Activated naive CD4-positive, alpha-beta T cell treated with anti-CD3 and anti-CD28 coated beads, Interleukin-2, amount 10 ng/mL, durations not matched to agents 7 days and 5 days (primary cell): ENCODE data around the gene DEPDC7.
"Not testable (repeated sequence)": the region's sequence is repeated elsewhere in the genome, so short reads cannot be mapped to it uniquely, and the experiment has no call there.

Experiments used
- CTCF ChIA-PET: fragments of 350-600 bp; sonication (Branson Sonifier 250); formaldehyde crosslinking; loops from one replicate; lab custom pipeline; 2021; ENCODE audit warnings: antibody characterized with exemption; lab: Charles Lee
- DNase-seq: peaks from one replicate; pipeline ENCODE4 v3.0.0-alpha.2; 2020
- H3K27ac Mint-ChIP-seq: one replicate; pipeline ENCODE4 v1.8.0; 2021; ENCODE audit warnings: mild to moderate bottlenecking, moderate library complexity, mixed read lengths
- H3K27me3 Mint-ChIP-seq: one replicate; pipeline ENCODE4 v1.8.0; 2021; ENCODE audit warnings: mild to moderate bottlenecking, mixed read lengths
- H3K36me3 Mint-ChIP-seq: one replicate; pipeline ENCODE4 v1.8.0; 2021; ENCODE audit warnings: mixed read lengths
- H3K4me1 Mint-ChIP-seq: one replicate; pipeline ENCODE4 v1.8.0; 2021; ENCODE audit warnings: mixed read lengths
- H3K4me3 Mint-ChIP-seq: one replicate; pipeline ENCODE4 v1.8.0; 2021; ENCODE audit warnings: mild to moderate bottlenecking, moderate library complexity, mixed read lengths
- H3K9me3 Mint-ChIP-seq: one replicate; pipeline ENCODE4 v1.8.0; 2021; ENCODE audit warnings: mixed read lengths

DEPDC7 gene

GRCh38 chr11:33005175-33005574 lies 10.5 kb upstream of the DEPDC7 start:
- Mint-ChIP-seq H3K9me3 (no peaks in the 10 kb centered on the region), H3K4me3 (no peak overlapping the region), H3K36me3 (no peaks in the 10 kb centered on the region), H3K27me3 (peaks cover 70% of the 10 kb centered on the region), H3K4me1 (peaks cover 28% of the 10 kb centered on the region), H3K27ac (peak overlapping the region; percentile 16)
- DNase-seq, result peak; percentile 53
- CTCF ChIA-PET, result no interaction called here

GRCh38 chr11:33006010-33006409 lies 9.7 kb upstream of the DEPDC7 start:
- DNase-seq, result no peak
- H3K9me3 Mint-ChIP-seq, result no peaks in the 10 kb centered on the region
- CTCF ChIA-PET, result no interaction called here
- H3K4me1 Mint-ChIP-seq, result peaks cover 31% of the 10 kb centered on the region
- H3K36me3 Mint-ChIP-seq, result no peaks in the 10 kb centered on the region
- no peak overlapping the region for H3K27ac Mint-ChIP-seq
- no peak overlapping the region for H3K4me3 Mint-ChIP-seq
- H3K27me3 Mint-ChIP-seq, result peaks cover 67% of the 10 kb centered on the region

- Mint-ChIP-seq H3K36me3 (peaks cover 3% of the 10 kb centered on the region), H3K27ac (no peak overlapping the region), H3K9me3 (peaks cover 2% of the 10 kb centered on the region), H3K4me3 (no peak overlapping the region), H3K4me1 (peaks cover 36% of the 10 kb centered on the region), H3K27me3 (peaks cover 68% of the 10 kb centered on the region)
- no peak for DNase-seq
- CTCF ChIA-PET, result interaction anchor here (1.0 kb wide), 1 partner anchor 52 kb away, joined by 3 read pairs; no protein-coding TSS in a partner anchor
These were observed 1.9 kb upstream of the DEPDC7 start for GRCh38 chr11:33013755-33014154.

- H3K36me3 Mint-ChIP-seq, result peaks cover 3% of the 10 kb centered on the region
- peak overlapping the region; percentile 65 for H3K4me3 Mint-ChIP-seq
- peaks cover 58% of the 10 kb centered on the region for H3K27me3 Mint-ChIP-seq
- CTCF ChIA-PET, result interaction anchor here (1.3 kb wide), 1 partner anchor 16 kb away, joined by 3 read pairs; no protein-coding TSS in a partner anchor
- H3K4me1 Mint-ChIP-seq, result peaks cover 26% of the 10 kb centered on the region
- H3K9me3 Mint-ChIP-seq, result peaks cover 2% of the 10 kb centered on the region
- no peak for DNase-seq
- no peak overlapping the region for H3K27ac Mint-ChIP-seq
These were observed 976 bp downstream of the DEPDC7 start for GRCh38 chr11:33016654-33017053.

- peaks cover 20% of the 10 kb centered on the region for H3K4me1 Mint-ChIP-seq
- H3K27ac Mint-ChIP-seq, result no peak overlapping the region
- H3K27me3 Mint-ChIP-seq, result peaks cover 58% of the 10 kb centered on the region
- H3K36me3 Mint-ChIP-seq, result peaks cover 3% of the 10 kb centered on the region
- peaks cover 2% of the 10 kb centered on the region for H3K9me3 Mint-ChIP-seq
- H3K4me3 Mint-ChIP-seq, result no peak overlapping the region
- CTCF ChIA-PET, result no interaction called here
- DNase-seq, result no peak
These were observed 1.8 kb downstream of the DEPDC7 start for GRCh38 chr11:33017478-33017877.

- Mint-ChIP-seq H3K4me1 (peaks cover 15% of the 10 kb centered on the region), H3K27ac (no peak overlapping the region), H3K36me3 (peaks cover 3% of the 10 kb centered on the region), H3K4me3 (no peak overlapping the region), H3K27me3 (peaks cover 58% of the 10 kb centered on the region), H3K9me3 (peaks cover 2% of the 10 kb centered on the region)
- CTCF ChIA-PET, result no interaction called here
- no peak for DNase-seq
These were observed 2.3 kb downstream of the DEPDC7 start for GRCh38 chr11:33017965-33018364.

GRCh38 chr11:33018840-33019239 lies 3.2 kb downstream of the DEPDC7 start:
- peaks cover 52% of the 10 kb centered on the region for H3K27me3 Mint-ChIP-seq
- no peak for DNase-seq
- peaks cover 14% of the 10 kb centered on the region for H3K4me1 Mint-ChIP-seq
- no peak overlapping the region for H3K4me3 Mint-ChIP-seq
- H3K36me3 Mint-ChIP-seq, result peaks cover 1% of the 10 kb centered on the region
- CTCF ChIA-PET, result interaction anchor here (0.7 kb wide), 1 partner anchor 8 kb away, joined by 3 read pairs; no protein-coding TSS in a partner anchor
- no peak overlapping the region for H3K27ac Mint-ChIP-seq
- H3K9me3 Mint-ChIP-seq, result no peaks in the 10 kb centered on the region

GRCh38 chr11:33021501-33021900 lies 5.8 kb downstream of the DEPDC7 start:
- CTCF ChIA-PET, result interaction anchor here (1.8 kb wide), 1 partner anchor 44 kb away, joined by 6 read pairs; no protein-coding TSS in a partner anchor
- DNase-seq, result no peak
- H3K4me1 Mint-ChIP-seq, result peaks cover under 1% of the 10 kb centered on the region
- peaks cover 39% of the 10 kb centered on the region for H3K27me3 Mint-ChIP-seq
- H3K36me3 Mint-ChIP-seq, result no peaks in the 10 kb centered on the region
- no peak overlapping the region for H3K4me3 Mint-ChIP-seq
- no peak overlapping the region for H3K27ac Mint-ChIP-seq
- no peaks in the 10 kb centered on the region for H3K9me3 Mint-ChIP-seq

- Mint-ChIP-seq H3K27ac (no peak overlapping the region), H3K4me1 (no peaks in the 10 kb centered on the region), H3K27me3 (peaks cover 39% of the 10 kb centered on the region), H3K4me3 (no peak overlapping the region), H3K9me3 (no peaks in the 10 kb centered on the region), H3K36me3 (no peaks in the 10 kb centered on the region)
- DNase-seq, result no peak
- CTCF ChIA-PET, result interaction anchor here (1.8 kb wide), 1 partner anchor 44 kb away, joined by 6 read pairs; no protein-coding TSS in a partner anchor
These were observed 6.3 kb downstream of the DEPDC7 start for GRCh38 chr11:33021937-33022336.

GRCh38 chr11:33025339-33025722 lies 9.7 kb downstream of the DEPDC7 start:
- no peak overlapping the region for H3K27ac Mint-ChIP-seq
- H3K4me3 Mint-ChIP-seq, result no peak overlapping the region
- H3K4me1 Mint-ChIP-seq, result no peaks in the 10 kb centered on the region
- no peaks in the 10 kb centered on the region for H3K36me3 Mint-ChIP-seq
- no peak for DNase-seq
- CTCF ChIA-PET, result interaction anchor here (1.1 kb wide), 1 partner anchor 14 kb away, joined by 3 read pairs; the partner anchor contains the start of gene TCP11L1
- H3K9me3 Mint-ChIP-seq, result no peaks in the 10 kb centered on the region
- peaks cover 21% of the 10 kb centered on the region for H3K27me3 Mint-ChIP-seq

- CTCF ChIA-PET, result interaction anchor here (1.0 kb wide), 1 partner anchor 13 kb away, joined by 3 read pairs; the partner anchor contains the start of gene TCP11L1
- Mint-ChIP-seq H3K36me3 (no peaks in the 10 kb centered on the region), H3K4me3 (no peak overlapping the region), H3K27me3 (peaks cover 18% of the 10 kb centered on the region), H3K9me3 (no peaks in the 10 kb centered on the region), H3K4me1 (no peaks in the 10 kb centered on the region), H3K27ac (no peak overlapping the region)
- no peak for DNase-seq
These were observed 11.6 kb downstream of the DEPDC7 start for GRCh38 chr11:33027233-33027632.

GRCh38 chr11:33027846-33028536 lies 12.3 kb downstream of the DEPDC7 start:
- Mint-ChIP-seq H3K27me3 (peaks cover 18% of the 10 kb centered on the region), H3K4me3 (no peak overlapping the region), H3K27ac (no peak overlapping the region), H3K36me3 (no peaks in the 10 kb centered on the region), H3K4me1 (no peaks in the 10 kb centered on the region), H3K9me3 (no peaks in the 10 kb centered on the region)
- CTCF ChIA-PET, result interaction anchor here (1.0 kb wide), 1 partner anchor 12 kb away, joined by 3 read pairs; the partner anchor contains the start of gene TCP11L1
- no peak for DNase-seq

- CTCF ChIA-PET, result no interaction called here
- H3K4me3 Mint-ChIP-seq, result no peak overlapping the region
- H3K4me1 Mint-ChIP-seq, result no peaks in the 10 kb centered on the region
- H3K36me3 Mint-ChIP-seq, result no peaks in the 10 kb centered on the region
- no peak overlapping the region for H3K27ac Mint-ChIP-seq
- H3K9me3 Mint-ChIP-seq, result no peaks in the 10 kb centered on the region
- H3K27me3 Mint-ChIP-seq, result peaks cover 18% of the 10 kb centered on the region
- no peak for DNase-seq
These were observed 12.8 kb downstream of the DEPDC7 start for GRCh38 chr11:33028537-33028914.

- peaks cover 18% of the 10 kb centered on the region for H3K27me3 Mint-ChIP-seq
- not testable (repeated sequence) for H3K36me3 Mint-ChIP-seq
These were observed 13.5 kb downstream of the DEPDC7 start for GRCh38 chr11:33029218-33029617.

GRCh38 chr11:33033493-33033892 lies 17.8 kb downstream of the DEPDC7 start:
- CTCF ChIA-PET, result no interaction called here
- H3K9me3 Mint-ChIP-seq, result no peaks in the 10 kb centered on the region
- peaks cover 24% of the 10 kb centered on the region for H3K27me3 Mint-ChIP-seq
- no peaks in the 10 kb centered on the region for H3K36me3 Mint-ChIP-seq
- no peak overlapping the region for H3K27ac Mint-ChIP-seq
- DNase-seq, result no peak
- no peaks in the 10 kb centered on the region for H3K4me1 Mint-ChIP-seq
- H3K4me3 Mint-ChIP-seq, result no peak overlapping the region

More at GRCh38 chr11:33029218-33029617, 13.5 kb downstream of the DEPDC7 start:
- H3K9me3 Mint-ChIP-seq, H3K4me3 Mint-ChIP-seq, DNase-seq, CTCF ChIA-PET, H3K4me1 Mint-ChIP-seq, H3K27ac Mint-ChIP-seq: not testable (repeated sequence)
